Astrocyte (in vitro differentiated cells and primary cell): ENCODE results near the gene ZNF541.

Experiments
- CTCF ChIP-seq: IDR thresholded peaks from 2 replicates; pipeline ENCODE4 v1.5.1; 2011; ENCODE audit warnings: low read depth, mild to moderate bottlenecking, inconsistent platforms, low read length, moderate library complexity; ENCODE audit not compliant: insufficient read depth
- EZH2 ChIP-seq: IDR thresholded peaks from 2 replicates; pipeline ENCODE4 v1.6.1; 2012; ENCODE audit warnings: mild to moderate bottlenecking, low read length, inconsistent platforms; ENCODE audit not compliant: insufficient read depth

- TF ChIP-seq CTCF (no peak), EZH2 (no peak)
Measured at GRCh38 chr19:47589824-47590223, 16.9 kb upstream of the ZNF541 start.
